Astrocyte of the hippocampus (primary cell): ENCODE results near the gene CFAP299.
"Not testable (repeated sequence)": the region's sequence is repeated elsewhere in the genome, so short reads cannot be mapped to it uniquely, and the experiment has no call there.

Experiments used
- DNase-seq: peaks from one replicate; pipeline ENCODE4 v3.0.0; 2011; ENCODE audit warnings: low read depth, low spot score

Gene CFAP299

GRCh38 chr4:80335554-80336358 lies at the start of gene CFAP299:
CFAP299 (plus strand) TSS chr4:80335730.
- peak; percentile 96 for DNase-seq

- peak; percentile 15 for DNase-seq
Measured at GRCh38 chr4:80286451-80286850, 49.1 kb upstream of the CFAP299 start.

GRCh38 chr4:80290665-80291064 lies 44.9 kb upstream of the CFAP299 start:
- DNase-seq = not testable (repeated sequence)

GRCh38 chr4:80294206-80294605 lies 41.3 kb upstream of the CFAP299 start:
- no peak for DNase-seq

GRCh38 chr4:80295336-80295735 lies 40.2 kb upstream of the CFAP299 start:
- no peak for DNase-seq

GRCh38 chr4:80295826-80296225 lies 39.7 kb upstream of the CFAP299 start:
- DNase-seq = no peak

- DNase-seq = no peak
Measured at GRCh38 chr4:80301884-80302283, 33.6 kb upstream of the CFAP299 start.

- no peak for DNase-seq
Measured at GRCh38 chr4:80302616-80303223, 32.8 kb upstream of the CFAP299 start.

GRCh38 chr4:80305466-80305865 lies 30.1 kb upstream of the CFAP299 start:
- peak; percentile 45 for DNase-seq

- DNase-seq = peak; percentile 33
Measured at GRCh38 chr4:80306260-80306659, 29.3 kb upstream of the CFAP299 start.

GRCh38 chr4:80307183-80307735 lies 28.3 kb upstream of the CFAP299 start:
- DNase-seq = peak; percentile 78

GRCh38 chr4:80307774-80308465 lies 27.6 kb upstream of the CFAP299 start:
- DNase-seq = peak; percentile 79

GRCh38 chr4:80308466-80308822 lies 27.1 kb upstream of the CFAP299 start:
- DNase-seq = no peak

GRCh38 chr4:80309294-80310004 lies 26.1 kb upstream of the CFAP299 start:
- DNase-seq = peak; percentile 89

- no peak for DNase-seq
Measured at GRCh38 chr4:80311130-80311529, 24.4 kb upstream of the CFAP299 start.

- no peak for DNase-seq
Measured at GRCh38 chr4:80312124-80312523, 23.4 kb upstream of the CFAP299 start.

GRCh38 chr4:80313627-80314026 lies 21.9 kb upstream of the CFAP299 start:
- no peak for DNase-seq

- DNase-seq = not testable (repeated sequence)
Measured at GRCh38 chr4:80315848-80316247, 19.7 kb upstream of the CFAP299 start.

GRCh38 chr4:80321341-80321740 lies 14.2 kb upstream of the CFAP299 start:
- no peak for DNase-seq

GRCh38 chr4:80321776-80322175 lies 13.8 kb upstream of the CFAP299 start:
- DNase-seq = no peak

GRCh38 chr4:80322716-80323115 lies 12.8 kb upstream of the CFAP299 start:
- peak; percentile 68 for DNase-seq

- no peak for DNase-seq
Measured at GRCh38 chr4:80324171-80324570, 11.4 kb upstream of the CFAP299 start.
